Measurements from ENCODE around the gene IL10RB. TPM values are rescaled to one million over a fixed set of nuclear protein-coding genes. Genes with fewer than 3 reads are reported as not detected.

IL10RB gene
- total and polyA plus RNA-seq, 2 of the 13 experiments (the other 11 are each of a cell fraction or from before 2014, with no cell fraction given) = 17.4 to 18.2 TPM

DNA sequence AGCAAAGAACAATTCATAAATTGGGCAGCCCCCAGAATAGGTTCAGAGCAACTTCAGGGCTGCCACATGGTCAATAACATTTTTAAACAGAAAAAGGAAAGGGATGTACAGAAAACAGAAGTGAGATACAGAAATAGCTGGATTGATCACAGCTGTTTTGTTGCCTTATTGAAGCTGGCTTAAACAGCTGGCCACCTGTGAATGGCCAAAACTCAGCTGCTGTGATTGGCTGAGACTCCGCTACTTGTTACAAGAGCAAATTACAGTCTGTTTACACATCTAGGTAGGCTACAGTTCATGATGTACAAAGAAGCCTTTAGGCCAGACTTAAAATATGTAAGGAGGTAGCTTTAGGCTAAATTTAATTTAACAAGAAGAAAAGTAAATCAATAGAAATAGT, 47.0 kb downstream of the IL10RB start (continued):
- TF ChIP-seq, protein P1, sequence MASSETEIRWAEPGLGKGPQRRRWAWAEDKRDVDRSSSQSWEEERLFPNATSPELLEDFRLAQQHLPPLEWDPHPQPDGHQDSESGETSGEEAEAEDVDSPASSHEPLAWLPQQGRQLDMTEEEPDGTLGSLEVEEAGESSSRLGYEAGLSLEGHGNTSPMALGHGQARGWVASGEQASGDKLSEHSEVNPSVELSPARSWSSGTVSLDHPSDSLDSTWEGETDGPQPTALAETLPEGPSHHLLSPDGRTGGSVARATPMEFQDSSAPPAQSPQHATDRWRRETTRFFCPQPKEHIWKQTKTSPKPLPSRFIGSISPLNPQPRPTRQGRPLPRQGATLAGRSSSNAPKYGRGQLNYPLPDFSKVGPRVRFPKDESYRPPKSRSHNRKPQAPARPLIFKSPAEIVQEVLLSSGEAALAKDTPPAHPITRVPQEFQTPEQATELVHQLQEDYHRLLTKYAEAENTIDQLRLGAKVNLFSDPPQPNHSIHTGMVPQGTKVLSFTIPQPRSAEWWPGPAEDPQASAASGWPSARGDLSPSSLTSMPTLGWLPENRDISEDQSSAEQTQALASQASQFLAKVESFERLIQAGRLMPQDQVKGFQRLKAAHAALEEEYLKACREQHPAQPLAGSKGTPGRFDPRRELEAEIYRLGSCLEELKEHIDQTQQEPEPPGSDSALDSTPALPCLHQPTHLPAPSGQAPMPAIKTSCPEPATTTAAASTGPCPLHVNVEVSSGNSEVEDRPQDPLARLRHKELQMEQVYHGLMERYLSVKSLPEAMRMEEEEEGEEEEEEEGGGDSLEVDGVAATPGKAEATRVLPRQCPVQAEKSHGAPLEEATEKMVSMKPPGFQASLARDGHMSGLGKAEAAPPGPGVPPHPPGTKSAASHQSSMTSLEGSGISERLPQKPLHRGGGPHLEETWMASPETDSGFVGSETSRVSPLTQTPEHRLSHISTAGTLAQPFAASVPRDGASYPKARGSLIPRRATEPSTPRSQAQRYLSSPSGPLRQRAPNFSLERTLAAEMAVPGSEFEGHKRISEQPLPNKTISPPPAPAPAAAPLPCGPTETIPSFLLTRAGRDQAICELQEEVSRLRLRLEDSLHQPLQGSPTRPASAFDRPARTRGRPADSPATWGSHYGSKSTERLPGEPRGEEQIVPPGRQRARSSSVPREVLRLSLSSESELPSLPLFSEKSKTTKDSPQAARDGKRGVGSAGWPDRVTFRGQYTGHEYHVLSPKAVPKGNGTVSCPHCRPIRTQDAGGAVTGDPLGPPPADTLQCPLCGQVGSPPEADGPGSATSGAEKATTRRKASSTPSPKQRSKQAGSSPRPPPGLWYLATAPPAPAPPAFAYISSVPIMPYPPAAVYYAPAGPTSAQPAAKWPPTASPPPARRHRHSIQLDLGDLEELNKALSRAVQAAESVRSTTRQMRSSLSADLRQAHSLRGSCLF (CRISPR knock-in tag; IDR thresholded peaks at IDR 0.05; ENCODE audit: borderline replicate concordance) = no peak
- TF ChIP-seq CBFB (CRISPR knock-in tag; IDR thresholded peaks at IDR 0.05) (no peak), ZNF577 (CRISPR knock-in tag; IDR thresholded peaks at IDR 0.05; ENCODE audit: borderline replicate concordance, low read depth) (no peak)

DNA sequence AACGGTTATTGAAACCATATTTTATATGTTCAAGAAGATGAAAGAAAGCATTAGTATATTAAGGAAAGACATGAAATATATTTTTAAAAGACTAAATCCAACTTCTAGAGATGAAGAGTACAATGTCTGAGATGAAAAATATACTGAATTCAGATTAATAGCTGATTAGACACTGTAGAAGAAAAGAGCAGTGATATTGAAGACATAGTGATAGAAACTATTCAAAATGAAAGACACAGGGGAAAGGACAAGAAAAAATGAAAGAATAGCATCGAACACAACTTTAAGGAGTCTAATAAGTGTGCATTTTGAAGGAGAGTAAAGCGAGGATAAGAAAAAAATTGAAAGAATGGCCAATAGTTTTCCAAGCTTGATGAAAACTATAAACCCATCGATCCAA, 47.4 kb downstream of the IL10RB start:
- H3K4me3 ChIP-seq (replicated peaks in 1 of 3; ENCODE audit: insufficient read depth in 1 of 3, low read depth in 2 of 3, low read length in 3 of 3) = no peak overlapping the region
- no peak overlapping the region for H2AFZ ChIP-seq (ENCODE audit: low read length)
- peaks cover 0 to 13% of the 10 kb centered on the region in 2 experiments; a peak in 1 of 5 replicates for H3K27me3 ChIP-seq (ENCODE audit: control insufficient read depth in 1 of 2, insufficient read depth in 2 of 2, low read length in 2 of 2)
- intact Hi-C loops (cut with micrococcal nuclease; ENCODE audit: unreplicated experiment) (no loop called here), in situ Hi-C loops (cut with HindIII; ENCODE audit: extremely low pct_ligation_motif_present, low pct_unique_long_range_greater_than_20kb) (no loop called here)
- no peaks in the 10 kb centered on the region for H4K20me1 ChIP-seq (ENCODE audit: insufficient read depth, low read length)
- no peaks in the 10 kb centered on the region for H3K36me3 ChIP-seq (replicated peaks in 1 of 2; ENCODE audit: control insufficient read depth in 1 of 2, insufficient read depth in 2 of 2, low read length in 2 of 2)
- DNase-seq (ENCODE audit: low spot score) (no peak), ATAC-seq (no peak), FAIRE-seq (no peak)
- no TSS peak for BruUV-seq (replicated peaks)
- ChIA-PET POLR2A (interaction anchor here (2.3 kb wide), 1 partner anchor 12 kb away, joined by 8 read pairs; the partner anchor contains the start of gene IFNAR1), CTCF (ENCODE audit: low intra/inter-chr PET ratio, low total read pairs) (no interaction called here)
- H3K4me1 ChIP-seq (ENCODE audit: insufficient read depth, low read length) = no peaks in the 10 kb centered on the region
- H3K4me2 ChIP-seq (ENCODE audit: low read depth, low read length) = no peak overlapping the region
- no peak for TF ChIP-seq FOXP1 (IDR thresholded peaks at IDR 0.05)
- TF ChIP-seq FOXP1 (CRISPR knock-in tag; IDR thresholded peaks at IDR 0.05) = no peak
- no peak for TF ChIP-seq PHB2 (IDR thresholded peaks at IDR 0.05; ENCODE audit: partially characterized antibody)
- TF ChIP-seq, protein P2, sequence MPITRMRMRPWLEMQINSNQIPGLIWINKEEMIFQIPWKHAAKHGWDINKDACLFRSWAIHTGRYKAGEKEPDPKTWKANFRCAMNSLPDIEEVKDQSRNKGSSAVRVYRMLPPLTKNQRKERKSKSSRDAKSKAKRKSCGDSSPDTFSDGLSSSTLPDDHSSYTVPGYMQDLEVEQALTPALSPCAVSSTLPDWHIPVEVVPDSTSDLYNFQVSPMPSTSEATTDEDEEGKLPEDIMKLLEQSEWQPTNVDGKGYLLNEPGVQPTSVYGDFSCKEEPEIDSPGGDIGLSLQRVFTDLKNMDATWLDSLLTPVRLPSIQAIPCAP (CRISPR knock-in tag; IDR thresholded peaks at IDR 0.05; ENCODE audit: low read depth) = no peak
- no peak for TF ChIP-seq ZNF207 (IDR thresholded peaks at IDR 0.05; ENCODE audit: borderline replicate concordance)
- no peak for TF ChIP-seq KAT2B (IDR thresholded peaks at IDR 0.05; ENCODE audit: borderline replicate concordance, low read depth, low read length)
- TF ChIP-seq ZNF781 (CRISPR knock-in tag; IDR thresholded peaks at IDR 0.05; ENCODE audit: borderline replicate concordance, not compliant biosample characterization) = no peak
- TF ChIP-seq ETV5 (CRISPR knock-in tag; IDR thresholded peaks at IDR 0.05; ENCODE audit: borderline replicate concordance) = no peak
- no peak for TF ChIP-seq ZFP37 (CRISPR knock-in tag; IDR thresholded peaks at IDR 0.05; ENCODE audit: borderline replicate concordance)
- TF ChIP-seq CBX5 (CRISPR knock-in tag; IDR thresholded peaks at IDR 0.05; ENCODE audit: borderline replicate concordance) = no peak
- no peak for TF ChIP-seq ZNF354B (CRISPR knock-in tag; IDR thresholded peaks at IDR 0.05)
- TF ChIP-seq, protein P3, sequence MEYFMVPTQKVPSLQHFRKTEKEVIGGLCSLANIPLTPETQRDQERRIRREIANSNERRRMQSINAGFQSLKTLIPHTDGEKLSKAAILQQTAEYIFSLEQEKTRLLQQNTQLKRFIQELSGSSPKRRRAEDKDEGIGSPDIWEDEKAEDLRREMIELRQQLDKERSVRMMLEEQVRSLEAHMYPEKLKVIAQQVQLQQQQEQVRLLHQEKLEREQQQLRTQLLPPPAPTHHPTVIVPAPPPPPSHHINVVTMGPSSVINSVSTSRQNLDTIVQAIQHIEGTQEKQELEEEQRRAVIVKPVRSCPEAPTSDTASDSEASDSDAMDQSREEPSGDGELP (IDR thresholded peaks at IDR 0.05; ENCODE audit: borderline replicate concordance, low read depth) = no peak
- no peak overlapping the region for H3K27ac ChIP-seq (ENCODE audit: extremely low read length, insufficient read depth, low read length)
- no peak overlapping the region for H3K9ac ChIP-seq (ENCODE audit: insufficient read depth, low read depth, low read length)
- 0 out of 2 replicates have a peak, but pooled peaks cover 4% of the 10 kb centered on the region for H3K9me3 ChIP-seq (ENCODE audit: low read length)
- no peaks in the 10 kb centered on the region for H3K79me2 ChIP-seq (ENCODE audit: insufficient read depth, low read length)
- WGBS (ENCODE audit: low lambda C conversion rate) = 28% methylated on average over 4 of the region's 4 CpGs
